ENCODE data around the gene AK4.
"Not testable (repeated sequence)": the region's sequence is repeated elsewhere in the genome, so short reads cannot be mapped to it uniquely, and the experiment has no call there.

Gene AK4

GRCh38 chr1:65230731-65231481 lies 82.9 kb downstream of the AK4 start:
- H3K27ac ChIP-seq = no peak overlapping the region
- no peak for TF ChIP-seq ZFX (IDR thresholded peaks at IDR 0.05; ENCODE audit: borderline replicate concordance)
- TF ChIP-seq CTCF (IDR thresholded peaks at IDR 0.05) = no peak

GRCh38 chr1:65231718-65232330 lies 83.8 kb downstream of the AK4 start:
- no peak for TF ChIP-seq ZFX (IDR thresholded peaks at IDR 0.05; ENCODE audit: borderline replicate concordance)
- TF ChIP-seq CTCF (IDR thresholded peaks at IDR 0.05) = no peak
- no peak overlapping the region for H3K27ac ChIP-seq

GRCh38 chr1:65232461-65232990 lies 84.5 kb downstream of the AK4 start:
- no peak overlapping the region for H3K27ac ChIP-seq
- TF ChIP-seq CTCF (IDR thresholded peaks at IDR 0.05) (no peak), ZFX (IDR thresholded peaks at IDR 0.05; ENCODE audit: borderline replicate concordance) (no peak)

- no peak overlapping the region for H3K27ac ChIP-seq
Observed at GRCh38 chr1:65233782-65234181, 85.8 kb downstream of the AK4 start.

GRCh38 chr1:65235867-65236805 lies 88.1 kb downstream of the AK4 start:
- TF ChIP-seq CTCF (IDR thresholded peaks at IDR 0.05) (peak; percentile 76), ZFX (IDR thresholded peaks at IDR 0.05; ENCODE audit: borderline replicate concordance) (no peak)
- H3K27ac ChIP-seq = no peak overlapping the region

More at GRCh38 chr1:65233782-65234181, 85.8 kb downstream of the AK4 start:
- TF ChIP-seq CTCF (IDR thresholded peaks at IDR 0.05) (no peak), ZFX (IDR thresholded peaks at IDR 0.05; ENCODE audit: borderline replicate concordance) (no peak)

GRCh38 chr1:65237088-65237487 lies 89.1 kb downstream of the AK4 start:
- H3K27ac ChIP-seq = not testable (repeated sequence)

- H3K27ac ChIP-seq = no peak overlapping the region
- TF ChIP-seq CTCF (IDR thresholded peaks at IDR 0.05) = no peak
- no peak for TF ChIP-seq ZFX (IDR thresholded peaks at IDR 0.05; ENCODE audit: borderline replicate concordance)
Observed at GRCh38 chr1:65237503-65237902, 89.5 kb downstream of the AK4 start.

Measured in 22Rv1 (cell line).